ENCODE data around the gene ITPK1. TPM values are rescaled to one million over a fixed set of nuclear protein-coding genes. Genes with fewer than 3 reads are reported as not detected.

ITPK1 gene
- total and polyA plus RNA-seq, 2 donors (not counting 3 experiments of a cell fraction or from before 2014, with no cell fraction given): 39.6 to 51.8 TPM

DNA sequence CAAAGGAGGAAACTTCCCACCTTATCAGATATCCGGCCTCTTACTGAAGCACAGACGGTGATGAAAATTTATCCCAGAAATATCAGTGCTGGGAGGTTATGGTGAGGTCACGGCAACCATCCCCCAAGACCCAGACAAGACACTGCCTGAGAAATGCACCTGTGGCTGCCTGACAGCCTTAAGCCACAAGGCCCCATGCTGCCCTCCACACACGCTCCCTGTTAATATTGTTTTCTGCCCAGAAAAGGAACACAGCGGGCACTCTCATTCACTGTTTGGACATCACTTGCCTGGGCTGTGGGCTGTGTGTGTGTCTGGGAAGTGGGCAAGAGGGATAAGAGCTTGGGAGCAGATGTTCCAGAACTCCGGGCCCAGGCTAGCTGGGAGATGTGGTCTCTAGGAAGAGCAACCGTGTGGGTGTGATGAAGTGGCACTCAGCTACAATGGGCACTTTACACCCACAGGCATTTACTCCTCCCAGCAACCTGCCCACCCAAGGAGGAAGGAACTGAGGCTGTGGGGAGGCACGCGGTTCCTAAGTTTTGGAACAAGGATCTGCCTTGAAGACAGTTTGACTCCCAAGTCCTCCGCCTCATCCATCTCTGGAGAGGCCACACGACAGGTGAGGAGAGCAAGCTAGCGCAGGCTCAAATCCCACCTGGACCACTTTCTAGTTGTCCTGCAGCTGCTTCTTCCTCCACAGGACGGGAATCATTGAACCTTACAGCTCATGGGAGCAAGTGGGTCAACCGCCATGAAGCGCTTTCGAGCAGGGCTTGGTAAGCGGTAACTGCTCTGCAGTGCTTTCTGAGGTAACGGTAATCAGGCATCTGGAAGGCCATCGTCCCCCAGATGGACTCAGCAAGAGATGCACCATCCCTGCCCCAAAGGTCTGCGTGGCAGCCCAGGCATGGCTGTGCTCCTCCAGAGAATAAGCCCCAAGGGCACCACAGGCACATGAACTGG, 101.4 kb downstream of the ITPK1 start:
- no peak overlapping the region for H2AFZ ChIP-seq (ENCODE audit: low read depth, low read length)
- DNase-seq (ENCODE audit: low read depth, low spot score): peak; percentile 15
- no peaks in the 10 kb centered on the region for H3K79me2 ChIP-seq (ENCODE audit: control insufficient read depth, insufficient read depth, low read length)
- no peak overlapping the region for H3K4me3 ChIP-seq (replicated peaks in 1 of 3; ENCODE audit: insufficient read depth in 1 of 3, low read depth in 1 of 3, low read length in 3 of 3)
- TF ChIP-seq JUN (IDR thresholded peaks at IDR 0.05; ENCODE audit: borderline replicate concordance, insufficient read depth, insufficient read length, low read depth): no peak
- TF ChIP-seq POLR2AphosphoS5 (IDR thresholded peaks at IDR 0.05; ENCODE audit: insufficient read depth, low read depth, low read length): no peak
- TF ChIP-seq GATA2 (IDR thresholded peaks at IDR 0.05; ENCODE audit: insufficient read depth, insufficient read length, low read depth, low read length): no peak
- TF ChIP-seq EZH2 (IDR thresholded peaks at IDR 0.05; ENCODE audit: borderline replicate concordance, low read depth, low read length, severe bottlenecking): no peak
- no peak for TF ChIP-seq MAX (IDR thresholded peaks at IDR 0.05; ENCODE audit: insufficient read depth, insufficient read length)
- TF ChIP-seq MYC (IDR thresholded peaks at IDR 0.05; ENCODE audit: low read depth, low read length): no peak
- TF ChIP-seq CTCF (IDR thresholded peaks at IDR 0.05; ENCODE audit: extremely low read depth in 1 of 2, insufficient read depth in 1 of 2, low read depth in 1 of 2, low read length in 2 of 2): no peak
- TF ChIP-seq POLR2A (IDR thresholded peaks at IDR 0.05; ENCODE audit: low read depth, low read length): no peak
- no peak for TF ChIP-seq FOS (IDR thresholded peaks at IDR 0.05; ENCODE audit: borderline replicate concordance, insufficient read depth, low read length)
- H3K36me3 ChIP-seq (ENCODE audit: control insufficient read depth in 2 of 2, extremely low read depth in 1 of 2, insufficient read depth in 2 of 2, low read length in 2 of 2): no peaks in the 10 kb centered on the region
- intact Hi-C loops (cut with micrococcal nuclease) (no loop called here), dilution Hi-C loops (cut with MboI; ENCODE audit: extremely low pct_ligation_motif_present, low sequenced_read_pairs) (no loop called here)
- CTCF ChIA-PET: no interaction called here
- no peak for FAIRE-seq
- H3K9me3 ChIP-seq (replicated peaks; ENCODE audit: control insufficient read depth, insufficient read depth, low read length): no peaks in the 10 kb centered on the region
- H3K9ac ChIP-seq (replicated peaks; ENCODE audit: extremely low read depth, insufficient read depth, low read length): no peak overlapping the region
- no peak overlapping the region for H3K27ac ChIP-seq (ENCODE audit: insufficient read depth, low read depth, low read length)
- H3K27me3 ChIP-seq (ENCODE audit: control insufficient read depth in 2 of 2, insufficient read depth in 2 of 2, low read length in 2 of 2): no peaks in the 10 kb centered on the region
- no peaks in the 10 kb centered on the region for H3K9me1 ChIP-seq (replicated peaks; ENCODE audit: control insufficient read depth, extremely low read depth, insufficient read depth, low read length)
- POLR2A ChIA-PET: no interaction called here
- no peak overlapping the region for H3K4me2 ChIP-seq (ENCODE audit: insufficient read depth, low read length)
- BruUV-seq (replicated peaks): no TSS peak
- H4K20me1 ChIP-seq (replicated peaks; ENCODE audit: control insufficient read depth, extremely low read depth, insufficient read depth, low read length): no peaks in the 10 kb centered on the region
- no peaks in the 10 kb centered on the region for H3K4me1 ChIP-seq (ENCODE audit: control insufficient read depth, extremely low read depth, insufficient read depth, low read length)
